Activated CD8-positive, alpha-beta memory T cell treated with anti-CD3 and anti-CD28 coated beads for 36 hours (primary cell): ENCODE measurements around the gene MYB. TPM values are rescaled to one million over a fixed set of nuclear protein-coding genes. Genes with fewer than 3 reads are reported as not detected.

Experiments used
- CTCF ChIA-PET: fragments of 350-600 bp; sonication (Branson Sonifier 250); formaldehyde crosslinking; loops from one replicate; lab custom pipeline; 2021; ENCODE audit warnings: antibody characterized with exemption; lab: Charles Lee
- POLR2A ChIA-PET: fragments of 350-600 bp; sonication (Branson Sonifier 250); formaldehyde crosslinking; loops from one replicate; lab custom pipeline; 2021; ENCODE audit warnings: antibody characterized with exemption; lab: Charles Lee
- total RNA-seq, 2 experiments: library from RNA; stranded (reverse); gene quantifications; one replicate each; pipeline ENCODE4 v1.2.3, GENCODE V29; 2021

The MYB gene
- total RNA-seq, 2 experiments from 2014 or later, result 29.1 to 30.7 TPM

GRCh38 chr6:135209803-135210202, 28.7 kb downstream of the MYB start:
- POLR2A ChIA-PET, result interaction anchor here (0.5 kb wide), 1 partner anchor 115 kb away, joined by 3 read pairs; no protein-coding TSS in a partner anchor

DNA sequence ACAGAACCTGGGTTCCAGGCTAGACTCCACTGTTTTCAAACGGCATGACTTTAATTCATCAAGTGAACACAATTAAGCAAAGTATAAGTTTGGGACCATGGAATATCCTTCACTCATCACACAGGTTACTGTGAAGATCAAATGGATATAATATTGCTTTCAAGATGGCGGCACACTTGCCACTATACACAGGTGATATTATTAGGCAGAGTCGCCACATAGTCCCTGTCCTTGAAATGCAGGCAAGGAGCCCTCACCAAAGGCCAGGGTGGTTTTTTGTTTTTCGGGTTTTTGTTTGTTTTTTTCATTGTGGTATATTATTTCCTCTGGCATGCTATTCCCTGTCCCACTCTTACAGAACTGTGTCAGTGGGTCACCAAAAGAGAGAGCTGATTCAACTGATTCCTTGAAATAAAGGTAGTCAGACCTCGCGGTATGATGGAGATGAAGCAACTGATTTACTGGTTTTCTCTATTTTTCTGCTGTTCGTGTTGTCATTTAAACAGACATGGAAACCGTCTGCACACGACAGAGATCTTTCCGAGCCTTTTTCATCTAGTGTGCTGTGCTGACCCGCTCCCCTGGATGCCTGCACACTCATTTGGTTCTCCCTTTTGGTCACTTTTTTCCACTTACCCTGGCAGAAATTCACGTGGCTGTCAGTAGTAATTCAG, 29.7 kb downstream of the MYB start:
- POLR2A ChIA-PET, result no interaction called here
- CTCF ChIA-PET, result no interaction called here

More at GRCh38 chr6:135209803-135210202, 28.7 kb downstream of the MYB start:
- CTCF ChIA-PET, result interaction anchor here (0.6 to 1.1 kb wide), 2 partner anchors 26 to 310 kb away, joined by 3 read pairs; no protein-coding TSS in a partner anchor

GRCh38 chr6:135211306-135211702, 30.2 kb downstream of the MYB start:
- ChIA-PET POLR2A (no interaction called here), CTCF (no interaction called here)

GRCh38 chr6:135212020-135212806, 31.1 kb downstream of the MYB start:
- ChIA-PET POLR2A (no interaction called here), CTCF (no interaction called here)

GRCh38 chr6:135212935-135213334, 31.8 kb downstream of the MYB start:
- ChIA-PET POLR2A (no interaction called here), CTCF (no interaction called here)

DNA sequence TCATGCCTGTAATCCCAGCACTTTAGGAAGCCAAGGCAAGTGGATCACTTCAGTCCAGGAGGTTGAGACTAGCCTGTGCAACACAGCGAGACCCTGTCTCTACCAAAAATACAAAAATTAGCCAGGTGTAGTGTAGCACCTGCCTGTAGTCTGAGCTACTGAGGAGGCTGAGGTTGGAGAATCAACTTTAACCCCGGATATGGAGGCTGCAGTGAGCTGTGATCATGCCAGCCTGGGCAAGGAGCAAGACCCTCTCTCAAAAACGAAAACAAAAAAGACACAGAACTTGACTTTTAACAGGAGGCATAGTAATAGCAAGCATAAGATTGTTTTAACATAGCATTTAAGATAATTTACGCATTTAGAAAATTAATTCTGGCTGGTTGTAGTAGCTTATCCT, 32.5 kb downstream of the MYB start:
- ChIA-PET CTCF (interaction anchor here (0.6 kb wide), 1 partner anchor 292 kb away, joined by 4 read pairs; no protein-coding TSS in a partner anchor), POLR2A (no interaction called here)

DNA sequence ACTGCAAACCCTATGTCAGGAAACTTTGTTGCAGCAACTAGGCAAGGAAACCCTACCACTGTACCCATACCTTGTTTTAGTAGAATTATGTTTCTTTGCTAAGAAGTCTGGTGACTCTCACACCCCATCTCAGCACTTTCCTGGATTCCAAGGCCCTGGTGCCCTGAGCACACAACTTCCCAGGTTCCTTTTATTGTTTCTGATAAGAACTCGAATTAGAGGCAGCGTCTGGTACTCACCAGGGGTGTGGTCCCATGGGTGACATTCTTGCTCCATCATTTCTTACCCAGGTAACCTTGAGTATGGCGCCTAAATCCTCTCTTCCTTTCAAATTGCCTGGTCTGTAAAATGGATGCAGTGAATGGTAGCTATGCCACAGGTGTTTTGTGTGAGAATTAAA, 34.1 kb downstream of the MYB start:
- POLR2A ChIA-PET, result no interaction called here
- CTCF ChIA-PET, result no interaction called here

DNA sequence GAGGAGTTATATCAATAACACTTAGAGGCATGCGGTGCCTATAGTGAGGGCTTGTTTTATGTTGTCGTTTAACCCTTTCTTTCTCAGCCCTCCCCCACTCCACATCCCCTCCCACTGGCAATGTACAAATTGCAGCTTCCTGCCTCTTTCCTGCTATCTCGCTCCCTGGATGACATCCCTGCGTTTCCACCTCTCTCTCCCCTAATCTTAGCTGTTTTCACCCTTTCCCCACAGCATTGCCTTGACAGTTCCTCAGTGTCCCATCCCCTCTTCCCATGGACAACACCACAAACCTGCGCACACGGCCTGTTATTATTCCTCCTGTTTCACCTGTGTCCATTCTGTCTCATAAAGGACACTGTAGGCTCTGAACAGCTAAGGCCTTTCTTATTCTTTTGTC, 34.5 kb downstream of the MYB start:
- ChIA-PET POLR2A (no interaction called here), CTCF (no interaction called here)

- CTCF ChIA-PET, result no interaction called here
Measured at GRCh38 chr6:135217663-135218062, 36.6 kb downstream of the MYB start.

DNA sequence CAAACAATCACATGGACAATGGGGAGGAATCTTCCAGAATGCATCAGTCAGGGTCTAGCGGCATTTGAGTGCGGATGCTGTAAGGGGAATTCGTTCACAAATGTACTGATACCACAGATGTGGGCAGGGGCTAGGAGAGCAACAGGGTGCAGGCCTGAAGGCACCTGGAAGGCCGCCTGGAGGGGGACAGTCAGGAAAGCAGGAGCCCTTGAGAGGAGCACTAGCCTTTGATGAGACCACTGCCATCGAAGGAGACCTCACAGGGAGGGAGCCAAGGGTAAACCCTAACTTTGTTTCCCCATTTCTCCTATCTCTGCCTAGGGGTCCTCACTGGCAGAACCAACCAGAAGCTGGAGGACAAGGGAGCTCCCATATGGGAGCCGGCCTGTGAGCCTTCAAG, 38.2 kb downstream of the MYB start:
- CTCF ChIA-PET, result interaction anchor here (1.0 kb wide), 1 partner anchor 75 kb away, joined by 3 read pairs; no protein-coding TSS in a partner anchor

More at GRCh38 chr6:135217663-135218062, 36.6 kb downstream of the MYB start:
- POLR2A ChIA-PET, result no interaction called here

GRCh38 chr6:135221042-135221441, 39.9 kb downstream of the MYB start:
- POLR2A ChIA-PET, result no interaction called here
- CTCF ChIA-PET, result no interaction called here

More for the DNA sequence above, 38.2 kb downstream of the MYB start:
- POLR2A ChIA-PET, result no interaction called here

DNA sequence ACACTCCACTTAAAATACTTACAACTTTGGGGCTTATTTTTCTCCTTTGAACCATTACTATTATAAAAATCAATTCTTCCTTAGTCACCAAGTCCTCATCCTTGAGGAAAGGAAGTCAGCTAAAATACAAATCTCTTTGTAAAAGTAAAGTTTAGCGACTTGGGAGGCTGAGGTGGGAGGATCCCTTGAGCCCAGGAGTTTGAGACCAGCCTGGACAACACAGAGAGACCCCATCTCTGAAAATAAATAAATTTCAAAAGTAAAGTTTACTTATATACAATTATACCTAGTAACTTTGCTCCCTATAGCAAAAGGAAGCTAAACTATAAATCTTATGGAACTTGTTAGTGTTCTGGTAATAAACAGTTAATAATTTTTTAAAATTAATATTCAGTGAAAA, 40.4 kb downstream of the MYB start:
- ChIA-PET POLR2A (no interaction called here), CTCF (no interaction called here)

DNA sequence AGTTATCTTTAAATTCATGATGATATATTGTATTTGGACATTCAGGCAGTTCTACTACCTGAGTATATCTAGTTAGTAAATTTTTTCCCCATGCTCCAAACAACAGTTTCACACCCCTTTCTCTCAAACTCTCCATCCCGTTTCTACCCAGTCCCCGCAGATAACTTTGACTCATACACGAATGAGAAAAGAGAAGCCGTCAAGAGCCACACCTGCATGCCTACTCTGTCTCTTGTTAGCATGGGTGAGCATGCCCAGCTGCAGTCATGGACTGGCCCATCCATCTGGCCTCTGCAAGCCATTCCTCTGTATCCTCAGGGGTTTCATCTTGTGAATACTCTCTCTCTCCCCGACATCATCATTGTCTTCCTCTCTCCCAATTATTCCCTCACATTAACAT, 41.5 kb downstream of the MYB start:
- ChIA-PET CTCF (no interaction called here), POLR2A (no interaction called here)

GRCh38 chr6:135224037-135224647, 43.0 kb downstream of the MYB start:
- CTCF ChIA-PET, result interaction anchor here (0.7 kb wide), 1 partner anchor 1365 kb away, joined by 3 read pairs; no protein-coding TSS in a partner anchor
- POLR2A ChIA-PET, result no interaction called here

- ChIA-PET POLR2A (interaction anchor here (0.7 kb wide), 1 partner anchor 15 kb away, joined by 3 read pairs; no protein-coding TSS in a partner anchor), CTCF (no interaction called here)
Measured at GRCh38 chr6:135225911-135226310, 44.8 kb downstream of the MYB start.

- POLR2A ChIA-PET, result interaction anchor here (0.6 to 0.7 kb wide), 2 partner anchors 14 to 163 kb away, joined by 3 read pairs; no protein-coding TSS in a partner anchor
- CTCF ChIA-PET, result no interaction called here
Measured at GRCh38 chr6:135226537-135226936, 45.4 kb downstream of the MYB start.

- POLR2A ChIA-PET, result no interaction called here
- CTCF ChIA-PET, result interaction anchor here (0.7 kb wide), 2 partner anchors 169 to 196 kb away, joined by 3 to 5 read pairs; no protein-coding TSS in a partner anchor
Measured at GRCh38 chr6:135227349-135227748, 46.2 kb downstream of the MYB start.

DNA sequence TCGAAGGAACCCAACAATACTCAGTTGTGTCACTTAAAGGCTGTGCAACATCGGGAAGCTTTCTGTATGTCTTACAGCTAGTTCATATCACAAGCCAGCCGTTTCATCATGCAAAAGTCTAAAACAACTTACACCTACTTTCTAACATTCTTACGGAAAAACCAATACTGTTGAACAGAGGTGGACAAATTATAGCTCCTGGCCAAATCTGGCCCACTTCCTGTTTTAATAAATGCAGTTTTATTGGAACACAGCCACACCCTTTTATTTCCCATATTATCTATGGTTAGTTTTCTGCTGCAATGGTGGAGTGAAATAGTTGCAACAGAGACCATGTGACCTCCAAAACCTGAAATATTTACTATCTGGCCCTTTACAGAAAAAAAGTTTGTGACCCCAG, 46.6 kb downstream of the MYB start:
- ChIA-PET CTCF (interaction anchor here (0.7 kb wide), 2 partner anchors 169 to 195 kb away, joined by 3 to 5 read pairs; no protein-coding TSS in a partner anchor), POLR2A (no interaction called here)

- ChIA-PET CTCF (interaction anchor here (1.0 kb wide), 1 partner anchor 35 kb away, joined by 3 read pairs; no protein-coding TSS in a partner anchor), POLR2A (no interaction called here)
Measured at GRCh38 chr6:135228486-135228885, 47.4 kb downstream of the MYB start.

GRCh38 chr6:135229996-135230395, 48.9 kb downstream of the MYB start:
- CTCF ChIA-PET, result no interaction called here
- POLR2A ChIA-PET, result no interaction called here
